GM12878 (cell line): Measurements from ENCODE around the gene BHLHA15. TPM values are rescaled to one million over a fixed set of nuclear protein-coding genes. Genes with fewer than 3 reads are reported as not detected.

Source experiments
- BMI1 ChIP-seq: fragments of 450-650 bp; IDR thresholded peaks from 2 replicates; pipeline ENCODE4 v1.6.1; 2016; ENCODE audit warnings: mild to moderate bottlenecking, moderate library complexity, borderline replicate concordance
- CEBPZ ChIP-seq: fragments of 150-350 bp; IDR thresholded peaks from 2 replicates; pipeline ENCODE4 v1.6.1; 2016; ENCODE audit warnings: low read depth, low read length
- CTCF ChIP-seq, 3 experiments: IDR thresholded peaks in 2 of 3; conservative IDR thresholded peaks in 1 of 3; 2 replicates each; pipeline ENCODE4 v1.5.1; 2011; ENCODE audit warnings: low read depth in 3 of 3, low read length in 3 of 3, mild to moderate bottlenecking in 3 of 3, control low read depth in 2 of 3, moderate library complexity in 2 of 3, inconsistent platforms in 1 of 3, mixed read lengths in 1 of 3; ENCODE audit not compliant: control insufficient read depth in 2 of 3, insufficient read depth in 1 of 3; ENCODE audit errors: extremely low read depth in 1 of 3
- FOXK2 ChIP-seq: fragments of 450-650 bp; IDR thresholded peaks from 2 replicates; pipeline ENCODE4 v1.6.1; 2017; ENCODE audit warnings: mild to moderate bottlenecking, moderate library complexity
- HCFC1 ChIP-seq: fragments of 150-350 bp; IDR thresholded peaks from 2 replicates; pipeline ENCODE4 v1.6.1; 2014; ENCODE audit warnings: low read length
- HDAC6 ChIP-seq: fragments of 200-600 bp; sonication (generic); IDR thresholded peaks from one replicate; pipeline ENCODE4 v1.8.0; 2017; ENCODE audit warnings: antibody characterized with exemption; ENCODE audit not compliant: unreplicated experiment
- IRF4 ChIP-seq: IDR thresholded peaks from 2 replicates; pipeline ENCODE4 v1.6.1; 2011; ENCODE audit warnings: low read depth, low read length
- MAX ChIP-seq: IDR thresholded peaks from 2 replicates; pipeline ENCODE4 v1.6.1; 2012; ENCODE audit warnings: low read depth, low read length, improper control_type of control experiment
- MEF2B ChIP-seq: fragments of 450-650 bp; IDR thresholded peaks from 2 replicates; pipeline ENCODE4 v1.6.1; 2018; ENCODE audit warnings: mild to moderate bottlenecking, moderate library complexity; ENCODE audit not compliant: partially characterized antibody, poor library complexity, severe bottlenecking
- MTA2 ChIP-seq: fragments of 450-650 bp; IDR thresholded peaks from 2 replicates; pipeline ENCODE4 v1.6.1; 2016; ENCODE audit warnings: low read depth, mild to moderate bottlenecking, moderate library complexity
- NR2C2 ChIP-seq: IDR thresholded peaks from 2 replicates; pipeline ENCODE4 v1.6.1; 2011; ENCODE audit warnings: borderline replicate concordance, low read depth; ENCODE audit not compliant: control insufficient read depth, insufficient read length
- NRF1 ChIP-seq: conservative IDR thresholded peaks from 2 replicates; pipeline ENCODE4 v1.6.1; 2011; ENCODE audit warnings: mild to moderate bottlenecking, low read depth, low read length, improper control_type of control experiment
- PKNOX1 ChIP-seq: fragments of 450-650 bp; IDR thresholded peaks from 2 replicates; pipeline ENCODE4 v1.6.1; 2016; ENCODE audit warnings: mild to moderate bottlenecking
- POLR2AphosphoS5 ChIP-seq: IDR thresholded peaks from 2 replicates; pipeline ENCODE4 v1.6.1; 2011; ENCODE audit warnings: mild to moderate bottlenecking, low read length, inconsistent platforms
- POU2F2 ChIP-seq: IDR thresholded peaks from 3 replicates; pipeline ENCODE4 v1.6.1; 2011; ENCODE audit warnings: low read depth, mild to moderate bottlenecking, low read length, borderline replicate concordance
- SMAD5 ChIP-seq: IDR thresholded peaks from 2 replicates; pipeline ENCODE4 v1.6.1; 2016; ENCODE audit warnings: antibody characterized with exemption, low read depth
- ZBED1 ChIP-seq: IDR thresholded peaks from 2 replicates; pipeline ENCODE4 v1.6.1; 2016; ENCODE audit warnings: borderline replicate concordance
- ZNF687 ChIP-seq: fragments of 450-650 bp; IDR thresholded peaks from 2 replicates; pipeline ENCODE4 v1.6.1; 2017; ENCODE audit warnings: mild to moderate bottlenecking, moderate library complexity
- polyA plus RNA-seq, 11 experiments: library from polyadenylated mRNA; depleted of rRNA in 4 of 11; unstranded in 6 of 11; stranded (reverse) in 5 of 11; fragments of >200 nt; fragmentation: Nextera tagmentation in 4 of 11; fragmentation: Illumina TruSeq in 1 of 11; extraction: Ambion mirVana in 4 of 11; extraction: Trizol in 1 of 11; gene quantifications; 1 replicate in 1 of 11; 2 replicates in 10 of 11; pipeline versions ENCODE4 v1.2.1 to v1.2.3, GENCODE V29; 2011 to 2016; ENCODE audit warnings: inconsistent platforms in 2 of 11, missing spikeins in 2 of 11, low read depth in 1 of 11
- total RNA-seq, 4 experiments: library from RNA; depleted of rRNA in 3 of 4; stranded (reverse); fragments of >200 nt in 3 of 4; fragmentation: Illumina TruSeq in 1 of 4; extraction: Trizol in 1 of 4; gene quantifications; 2 replicates each; pipeline versions ENCODE4 v1.2.1 to v1.2.3, GENCODE V29; 2013 to 2021
- TF ChIP-seq, protein P1 (sequence below): fragments of 450-650 bp; IDR thresholded peaks from 2 replicates; pipeline ENCODE4 v1.6.1; 2017; ENCODE audit warnings: low read depth, mild to moderate bottlenecking, moderate library complexity

BHLHA15 gene
- total and polyA plus RNA-seq, 10 of the 15 experiments (the other 5 are each of a cell fraction or from before 2014, with no cell fraction given), result 0.54 to 4.2 (median 2.5) TPM; not detected in 4

DNA sequence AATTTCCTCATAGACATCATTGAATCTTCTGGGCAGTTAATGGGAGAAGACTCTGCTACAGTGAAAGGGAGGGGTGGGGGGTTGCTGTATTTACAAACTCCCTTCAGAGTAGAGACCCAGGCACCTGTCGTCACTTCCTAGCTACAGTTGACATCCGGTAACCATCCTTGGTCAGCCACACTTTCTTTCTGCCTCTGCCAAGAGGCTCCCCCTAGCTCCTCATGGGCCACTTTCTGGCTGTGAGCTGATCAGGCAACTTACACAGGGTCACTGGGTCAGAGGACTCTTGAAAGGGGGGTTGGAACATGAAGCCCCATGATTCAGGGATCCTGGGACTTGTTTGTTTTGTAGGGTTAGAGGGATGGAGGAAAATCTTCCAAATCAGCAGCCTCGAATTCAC is 39.5 kb downstream of the BHLHA15 start (continued):
- peak; percentile 44; the same call in 1 of the 2 replicates for TF ChIP-seq ZNF687
- TF ChIP-seq NR2C2, result no peak
- no peak for TF ChIP-seq NRF1
- no peak for TF ChIP-seq IRF4
- TF ChIP-seq MEF2B, result no peak
- TF ChIP-seq PKNOX1, result no peak
- TF ChIP-seq CEBPZ, result no peak
- TF ChIP-seq MTA2, result no peak
- TF ChIP-seq ZBED1, result no peak
- TF ChIP-seq HDAC6, result no peak
- TF ChIP-seq SMAD5, result no peak
- no peak for TF ChIP-seq MAX
- no peak for TF ChIP-seq HCFC1
- TF ChIP-seq, protein P1, sequence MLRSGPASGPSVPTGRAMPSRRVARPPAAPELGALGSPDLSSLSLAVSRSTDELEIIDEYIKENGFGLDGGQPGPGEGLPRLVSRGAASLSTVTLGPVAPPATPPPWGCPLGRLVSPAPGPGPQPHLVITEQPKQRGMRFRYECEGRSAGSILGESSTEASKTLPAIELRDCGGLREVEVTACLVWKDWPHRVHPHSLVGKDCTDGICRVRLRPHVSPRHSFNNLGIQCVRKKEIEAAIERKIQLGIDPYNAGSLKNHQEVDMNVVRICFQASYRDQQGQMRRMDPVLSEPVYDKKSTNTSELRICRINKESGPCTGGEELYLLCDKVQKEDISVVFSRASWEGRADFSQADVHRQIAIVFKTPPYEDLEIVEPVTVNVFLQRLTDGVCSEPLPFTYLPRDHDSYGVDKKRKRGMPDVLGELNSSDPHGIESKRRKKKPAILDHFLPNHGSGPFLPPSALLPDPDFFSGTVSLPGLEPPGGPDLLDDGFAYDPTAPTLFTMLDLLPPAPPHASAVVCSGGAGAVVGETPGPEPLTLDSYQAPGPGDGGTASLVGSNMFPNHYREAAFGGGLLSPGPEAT, result no peak
- no peak for TF ChIP-seq FOXK2
- TF ChIP-seq BMI1, result no peak
- TF ChIP-seq CTCF (IDR thresholded peaks at IDR 0.05 in 2 of 3, conservative IDR thresholded peaks at IDR 0.05 in 1 of 3; ENCODE audit: control insufficient read depth in 2 of 3, extremely low read depth in 1 of 3, insufficient read depth in 1 of 3, low read depth in 3 of 3, low read length in 3 of 3), result peak in 1 of 3 experiments; percentile 27; a peak in 1 of 6 replicates
- no peak for TF ChIP-seq POLR2AphosphoS5
- no peak for TF ChIP-seq POU2F2
